ENCODE results near the gene APBA1.

APBA1 gene

DNA sequence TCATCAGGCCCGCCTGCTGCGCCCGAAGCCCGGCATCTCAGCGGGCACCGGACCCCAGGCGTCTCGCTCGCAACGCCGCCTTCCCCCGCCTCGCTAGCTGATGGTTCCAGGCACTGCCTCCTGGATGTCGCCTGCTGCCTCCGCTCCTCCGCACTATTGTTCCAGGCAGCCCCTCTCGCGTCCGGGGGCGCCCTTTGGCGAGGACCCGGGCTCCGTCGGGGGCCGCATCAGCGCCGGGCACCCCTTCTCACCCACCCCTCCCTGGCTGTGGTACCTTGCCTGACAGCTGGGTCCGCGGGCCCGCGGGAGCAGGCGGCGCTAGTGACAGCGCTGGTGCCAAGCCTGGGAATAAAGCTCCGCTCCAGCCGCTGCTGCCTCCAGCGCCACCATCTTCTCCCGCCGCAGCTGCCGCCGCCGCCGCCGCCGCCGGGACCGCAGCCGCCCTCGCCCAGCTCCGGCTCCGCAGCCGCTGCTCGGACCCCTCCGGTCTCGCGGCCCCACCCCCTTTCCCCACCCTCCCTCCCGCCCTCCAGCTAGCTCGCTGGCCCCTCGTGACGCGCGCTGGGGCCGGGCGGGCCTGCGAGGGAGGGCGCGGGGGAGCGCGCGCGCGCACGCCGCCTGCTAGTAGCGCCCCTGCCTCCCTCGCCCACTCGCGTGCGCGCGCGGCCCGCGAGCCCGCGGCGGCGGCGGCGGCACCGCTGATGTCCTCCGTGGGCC is at the start of gene APBA1:
Gene APBA1 (minus strand): TSS at position 493 of the 717 bp plus-strand sequence.
- DNase-seq (ENCODE audit: low read depth) = peak; percentile 24

DNA sequence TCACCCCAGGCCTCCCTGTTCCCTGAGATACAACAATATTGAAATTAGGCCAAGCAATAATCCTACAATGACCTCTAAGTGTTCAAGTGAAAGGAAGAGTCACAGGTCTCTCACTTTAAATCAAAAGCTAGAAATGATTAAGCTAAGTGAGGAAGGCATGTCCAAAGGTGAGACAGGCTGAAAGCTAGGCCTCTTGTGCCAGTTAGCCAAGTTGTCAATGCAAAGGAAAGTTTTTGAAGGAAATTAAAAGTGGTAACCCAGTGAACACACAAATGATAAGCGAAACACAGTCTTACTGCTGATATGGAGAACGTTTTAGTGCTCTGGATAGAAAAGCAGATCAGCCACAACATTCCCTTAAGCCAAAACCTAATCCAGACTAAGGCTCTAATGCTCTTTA is 47.8 kb upstream of the APBA1 start:
- no peak for DNase-seq (ENCODE audit: low read depth)

DNA sequence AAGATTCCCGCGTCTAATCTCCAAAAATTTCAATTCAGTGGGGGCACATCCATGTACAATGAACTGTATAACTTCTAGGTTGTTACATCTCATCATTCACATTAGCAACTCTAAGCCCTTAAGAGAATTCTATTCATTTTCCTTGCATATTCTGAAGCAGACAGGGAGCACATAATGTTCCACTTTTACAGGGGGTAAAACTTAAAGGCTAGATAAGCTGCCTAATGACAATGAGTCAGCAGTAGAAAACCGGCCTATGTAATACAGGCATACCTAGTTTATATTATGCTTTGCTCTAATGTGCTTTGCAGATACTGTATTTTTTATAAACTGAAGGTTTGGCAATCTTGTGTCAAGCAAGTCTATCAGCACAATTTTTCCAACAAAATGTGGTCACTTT is 47.2 kb upstream of the APBA1 start:
- DNase-seq (ENCODE audit: low read depth) = no peak

DNA sequence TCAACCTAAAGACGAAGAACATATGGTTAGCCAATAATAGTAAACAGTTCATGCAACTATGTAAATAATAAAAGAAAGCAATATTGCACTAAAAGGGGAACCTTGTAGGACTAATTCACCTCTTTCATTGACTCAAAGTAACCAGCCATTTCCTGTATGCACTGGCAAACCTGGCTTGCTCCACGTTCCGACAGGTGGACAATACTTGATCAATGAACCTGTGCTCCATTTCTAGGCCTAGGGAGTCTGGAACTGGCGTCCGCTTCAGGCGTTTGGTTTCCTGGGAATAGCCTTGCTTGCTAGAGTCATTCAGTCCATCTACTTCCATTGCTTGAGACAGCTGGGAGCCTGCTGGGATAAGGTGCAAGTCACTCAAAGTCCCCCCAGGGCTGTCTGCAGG is 46.0 kb upstream of the APBA1 start:
- no peak for DNase-seq (ENCODE audit: low read depth)

DNA sequence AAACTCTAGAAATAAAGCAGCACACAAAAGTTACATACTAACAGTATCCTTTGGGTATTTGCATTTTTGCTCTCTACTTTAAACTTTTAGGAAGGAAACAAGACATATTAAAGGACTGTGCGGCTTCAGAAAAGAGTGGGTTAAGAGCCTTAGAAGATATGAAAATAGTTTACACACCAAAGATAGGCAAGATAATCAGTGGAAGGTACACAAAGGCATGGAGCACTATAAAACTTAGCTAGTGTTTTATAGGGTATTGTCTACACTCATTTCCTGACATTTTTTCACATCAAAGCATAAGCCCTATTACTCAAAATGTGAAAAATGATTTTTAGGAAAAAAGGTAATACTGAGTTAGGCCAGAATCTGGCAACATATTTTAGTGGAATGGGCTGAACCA is 43.7 kb upstream of the APBA1 start:
- no peak for DNase-seq (ENCODE audit: low read depth)

DNA sequence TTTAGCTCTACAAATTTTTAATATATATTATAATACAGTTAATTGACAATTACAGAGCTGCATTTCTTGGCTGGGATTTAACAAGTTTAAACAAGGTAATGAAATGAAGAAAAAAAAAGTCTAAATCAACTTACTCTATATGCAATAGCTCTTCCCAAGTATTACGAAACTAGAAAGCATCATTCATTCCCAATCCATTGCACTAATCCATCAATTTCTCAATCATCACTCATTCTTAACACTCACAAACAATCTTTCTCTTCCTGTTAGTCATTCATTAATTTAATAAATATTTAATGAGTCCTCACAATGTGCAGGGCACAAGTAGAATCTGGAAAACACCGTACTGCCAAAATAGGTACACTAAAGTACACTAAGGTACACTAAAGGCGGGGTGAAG is 42.9 kb upstream of the APBA1 start:
- DNase-seq (ENCODE audit: low read depth) = no peak

DNA sequence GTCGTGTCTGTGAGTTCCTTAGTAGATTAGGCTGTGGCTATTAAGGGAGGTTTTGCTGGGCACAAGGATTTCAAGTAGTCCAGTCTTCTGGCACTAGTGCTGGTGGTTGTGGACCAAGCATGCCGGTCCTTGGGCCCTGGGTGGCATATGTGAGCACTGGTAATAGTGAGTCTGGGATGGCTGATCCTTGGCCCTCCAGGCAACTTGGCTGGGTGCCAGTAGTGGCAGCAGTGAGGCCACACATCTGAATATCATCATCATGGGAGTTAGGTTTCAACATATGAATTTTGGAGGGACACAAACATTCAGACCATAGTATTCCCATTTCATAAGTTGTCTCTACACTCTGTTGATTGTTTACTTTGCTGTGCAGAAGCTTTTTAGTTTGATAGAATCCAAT is 25.3 kb upstream of the APBA1 start:
- DNase-seq (ENCODE audit: low read depth) = no peak

DNA sequence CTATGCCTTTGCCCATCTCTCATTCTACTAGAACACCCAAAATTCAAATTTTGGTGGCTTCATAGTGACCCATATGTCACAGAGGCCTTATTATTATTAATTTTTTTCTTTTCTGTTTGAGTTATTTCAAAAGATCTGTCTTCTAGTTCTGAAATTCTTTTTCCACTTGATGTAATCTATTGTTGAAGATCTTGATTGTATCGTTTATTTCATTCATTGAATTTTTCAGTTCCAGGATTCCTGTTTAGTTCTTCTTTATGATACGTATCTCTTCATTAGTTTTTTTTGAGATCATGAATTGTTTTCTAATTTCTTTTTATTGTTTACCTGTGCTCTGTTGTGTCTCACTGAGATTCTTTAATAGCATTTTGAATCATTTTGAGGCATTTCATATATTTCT is 24.6 kb upstream of the APBA1 start:
- no peak for DNase-seq (ENCODE audit: low read depth)

DNA sequence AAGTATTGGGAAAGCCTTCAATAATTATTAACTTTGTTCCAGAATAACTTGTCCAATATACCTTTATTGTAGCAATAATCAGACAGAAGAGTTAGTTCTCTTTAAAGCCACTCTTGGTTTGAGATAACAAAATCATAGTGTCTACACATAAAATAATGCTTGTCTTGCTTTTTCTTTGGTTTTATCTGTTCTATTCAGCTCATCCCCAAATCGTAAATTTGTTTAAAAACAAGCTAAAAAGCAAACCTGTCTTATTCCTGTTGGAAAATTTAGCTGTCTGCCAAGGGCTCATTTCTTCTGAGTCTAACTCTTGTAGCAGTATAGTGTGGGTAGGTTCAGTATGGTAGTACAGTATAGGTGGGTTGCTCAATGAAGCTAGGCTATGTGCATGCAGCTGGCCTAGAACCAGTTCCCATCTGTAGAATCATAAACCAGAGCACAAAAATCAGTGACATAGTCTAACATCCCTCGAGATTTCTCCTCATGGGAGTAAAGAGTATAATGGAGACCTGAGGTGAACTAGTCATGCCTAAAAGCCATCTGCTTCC is 17.9 kb upstream of the APBA1 start:
- DNase-seq (ENCODE audit: low read depth) = no peak

DNA sequence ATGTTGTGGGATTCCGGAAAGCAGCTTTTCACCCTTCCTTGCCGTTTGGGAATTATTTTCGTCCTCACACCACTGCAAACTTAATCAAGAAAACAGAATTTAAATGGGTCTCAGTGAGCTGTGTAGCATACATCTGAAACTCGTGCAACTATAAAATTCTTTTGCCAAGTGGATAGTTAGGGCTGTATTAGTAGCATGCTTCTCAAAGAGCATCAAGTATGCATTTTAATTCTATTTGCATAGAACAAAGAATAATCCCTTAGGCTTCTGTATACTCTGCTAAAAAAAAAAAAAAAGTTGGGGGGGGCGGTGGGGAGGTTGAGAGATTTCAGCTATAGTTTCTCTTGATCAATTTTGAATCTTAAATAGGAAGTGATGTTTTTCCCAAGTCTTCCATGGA is 11.8 kb upstream of the APBA1 start:
- no peak for DNase-seq (ENCODE audit: low read depth)

DNA sequence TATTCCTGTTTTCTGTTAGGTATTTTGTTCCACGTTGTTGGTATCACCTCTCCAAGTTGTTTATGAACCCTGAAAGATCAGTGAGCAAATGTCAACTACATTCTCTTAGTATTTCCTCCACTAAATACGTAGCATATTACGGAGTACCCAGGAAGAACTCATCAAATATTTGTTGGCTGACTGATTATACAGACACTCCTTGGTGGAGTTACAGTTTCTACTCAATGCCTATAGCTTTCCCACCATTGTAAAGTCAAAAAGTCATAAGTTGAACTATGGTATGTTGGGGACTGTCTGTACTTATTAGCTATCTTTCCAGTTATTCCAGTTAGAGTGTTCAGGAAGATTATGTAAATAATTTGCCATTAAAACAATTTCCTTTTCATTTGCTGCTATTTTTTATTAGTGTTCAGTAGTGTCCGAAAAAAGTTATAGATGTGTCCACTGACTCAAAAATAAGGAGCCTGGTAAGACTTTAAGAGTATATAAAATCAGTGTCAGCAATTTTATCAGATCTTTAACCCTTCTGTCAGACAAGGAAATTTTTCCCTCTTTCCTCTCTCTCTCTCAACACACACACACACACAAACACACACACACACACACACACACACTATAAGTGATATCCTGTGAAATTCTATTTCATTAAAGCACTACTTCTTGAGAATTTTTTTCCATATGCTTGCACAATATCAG is 6.8 kb upstream of the APBA1 start:
- no peak for DNase-seq (ENCODE audit: low read depth)

DNA sequence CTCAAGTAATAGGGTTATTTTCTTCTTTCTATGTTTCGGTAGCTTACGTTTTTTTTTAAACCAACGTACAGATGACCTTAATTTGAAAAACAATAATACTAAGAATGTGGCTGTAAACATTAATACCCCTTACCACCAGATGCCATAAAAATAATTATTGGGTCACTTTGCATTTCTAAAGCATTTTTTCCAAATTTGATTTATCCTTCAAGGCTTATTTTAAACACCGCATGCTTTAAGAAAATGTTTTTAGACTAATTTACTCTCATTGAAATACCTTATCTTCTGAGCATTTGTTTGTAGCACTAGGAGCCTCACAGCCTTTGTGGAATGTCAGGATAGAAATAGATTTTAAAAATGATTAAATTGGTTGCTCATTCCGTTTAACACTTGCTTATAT is 5.8 kb upstream of the APBA1 start:
- no peak for DNase-seq (ENCODE audit: low read depth)

DNA sequence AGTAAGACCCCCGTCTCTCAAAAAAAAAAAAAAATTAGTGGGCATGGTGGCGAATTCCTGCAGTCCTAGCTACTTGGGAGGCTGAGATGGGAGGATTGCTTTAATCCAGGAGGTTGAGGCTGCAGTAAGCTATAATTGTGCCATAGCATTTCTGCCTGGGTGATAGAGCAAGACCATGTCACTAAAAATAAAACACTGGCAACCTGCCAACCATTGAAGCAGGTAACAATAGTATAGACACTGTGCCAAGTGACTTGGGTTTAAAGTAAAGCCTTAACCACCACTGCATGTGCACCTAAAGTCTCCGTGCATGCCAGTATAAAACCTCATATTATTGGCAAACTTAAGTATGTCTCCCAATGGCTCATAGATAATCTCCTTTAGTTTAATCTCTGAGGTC is 3.4 kb upstream of the APBA1 start:
- DNase-seq (ENCODE audit: low read depth) = no peak

DNA sequence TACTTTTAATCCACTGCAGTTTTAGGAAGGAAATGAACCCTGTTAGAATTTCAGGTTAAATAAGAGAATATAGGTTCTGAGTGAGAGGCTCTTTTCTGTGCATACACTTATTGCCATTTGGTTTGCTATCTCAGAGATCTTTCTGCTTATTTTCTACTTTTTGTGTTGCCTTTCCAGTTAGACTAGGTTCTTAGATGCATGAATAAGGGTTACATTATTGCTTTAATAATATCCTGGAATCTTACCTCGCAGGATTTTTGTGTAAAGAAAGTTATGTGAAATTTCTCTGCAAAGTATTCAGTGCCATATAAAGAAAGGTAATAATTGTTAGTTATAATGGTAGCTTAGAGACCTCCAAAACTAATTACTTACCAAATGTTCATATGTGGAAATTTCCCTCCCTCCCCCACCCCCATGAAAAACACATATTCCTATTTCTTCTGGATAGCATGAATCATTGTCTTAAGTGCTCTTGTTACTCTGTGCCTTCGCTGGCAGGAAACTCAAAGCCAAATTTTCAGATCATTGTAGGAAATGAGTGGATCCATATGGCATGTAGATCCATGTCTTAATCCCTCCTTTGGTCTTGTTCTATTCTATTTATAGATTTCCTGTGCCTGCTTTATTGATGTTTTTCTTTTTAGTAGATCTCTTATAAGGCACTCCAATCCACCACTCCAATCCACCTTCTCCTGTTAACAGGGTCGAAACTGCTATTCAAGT is 2.7 kb upstream of the APBA1 start:
- no peak for DNase-seq (ENCODE audit: low read depth)

DNA sequence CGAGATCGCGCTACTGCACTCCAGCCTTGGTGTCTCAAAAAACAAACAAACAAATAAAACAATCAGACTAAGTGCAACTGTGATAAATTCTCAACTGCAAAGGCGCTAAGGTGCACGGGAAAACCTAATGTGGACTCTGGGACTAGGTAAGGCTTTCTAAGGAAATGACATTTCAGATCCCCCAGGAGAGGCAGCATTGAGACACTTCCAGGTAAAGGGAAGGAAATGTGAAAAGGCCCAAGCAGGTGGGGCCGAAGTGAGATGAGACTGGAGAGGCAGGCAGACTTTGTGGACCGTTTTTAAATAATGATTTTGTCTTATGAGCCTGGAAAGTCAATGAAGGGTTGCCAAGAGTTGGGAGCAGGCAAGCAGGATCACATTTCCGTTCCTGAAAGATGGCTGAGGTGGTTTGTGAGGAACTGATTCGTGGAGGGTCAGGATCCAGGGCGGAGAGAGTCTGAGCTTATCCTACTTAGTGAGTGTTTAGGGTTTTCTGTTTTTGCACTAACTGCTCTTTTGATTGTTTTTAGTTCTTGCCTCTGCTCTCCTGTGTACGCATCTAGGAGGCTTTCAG is 2.0 kb upstream of the APBA1 start:
- no peak for DNase-seq (ENCODE audit: low read depth)

DNA sequence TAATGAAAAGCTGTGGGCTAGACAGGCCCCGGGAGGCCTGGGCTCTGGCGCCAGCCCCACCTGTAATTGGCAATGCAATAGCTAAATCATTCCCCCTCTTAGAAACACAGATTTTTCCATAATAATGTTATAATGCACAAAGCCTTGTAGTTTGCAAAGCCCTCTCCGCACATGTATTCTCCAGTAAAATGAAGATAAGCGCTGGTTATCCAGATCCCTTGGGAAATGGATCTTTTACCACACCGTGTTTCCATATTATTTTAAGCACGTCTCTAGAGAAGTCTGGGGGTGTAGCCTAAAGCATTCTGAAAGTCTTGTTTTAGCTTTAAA is 1.1 kb upstream of the APBA1 start:
- no peak for DNase-seq (ENCODE audit: low read depth)

DNA sequence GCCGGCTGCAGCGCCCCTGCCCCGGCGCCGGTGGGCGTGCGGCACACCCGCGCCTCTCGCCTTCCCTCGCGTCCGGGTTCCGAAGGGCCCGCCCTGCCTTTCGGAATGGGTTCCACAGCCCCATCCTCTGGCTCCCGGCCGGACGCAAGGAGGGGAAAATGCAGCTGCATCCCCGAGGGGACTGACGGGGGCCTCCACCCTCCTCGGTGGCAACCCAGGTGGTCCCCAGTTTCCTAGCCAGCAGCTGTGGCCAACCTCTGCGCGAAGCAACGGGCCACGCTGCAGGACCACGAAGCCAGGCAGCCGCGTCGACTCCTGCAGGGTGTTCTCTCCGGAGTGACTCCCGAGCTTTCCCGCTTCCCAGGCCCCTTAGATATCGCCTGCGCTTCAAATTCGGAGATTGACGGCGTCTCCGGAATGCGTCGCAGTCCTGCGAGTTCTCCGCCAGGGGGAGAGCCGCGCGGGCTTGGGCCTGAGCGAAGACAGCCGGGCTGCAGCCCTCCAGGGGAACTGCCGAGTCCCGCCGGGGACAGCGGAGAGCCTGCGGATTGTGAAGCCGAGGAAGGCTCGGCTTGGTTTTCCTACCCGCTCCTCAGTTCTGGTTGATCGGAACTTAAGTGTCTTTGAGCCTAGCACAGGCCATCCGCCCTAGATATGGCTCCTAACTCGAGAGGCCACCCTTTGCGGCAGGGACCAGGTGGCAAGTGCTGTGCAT is 582 bp upstream of the APBA1 start:
- peak; percentile 62 for DNase-seq (ENCODE audit: low read depth)

DNA sequence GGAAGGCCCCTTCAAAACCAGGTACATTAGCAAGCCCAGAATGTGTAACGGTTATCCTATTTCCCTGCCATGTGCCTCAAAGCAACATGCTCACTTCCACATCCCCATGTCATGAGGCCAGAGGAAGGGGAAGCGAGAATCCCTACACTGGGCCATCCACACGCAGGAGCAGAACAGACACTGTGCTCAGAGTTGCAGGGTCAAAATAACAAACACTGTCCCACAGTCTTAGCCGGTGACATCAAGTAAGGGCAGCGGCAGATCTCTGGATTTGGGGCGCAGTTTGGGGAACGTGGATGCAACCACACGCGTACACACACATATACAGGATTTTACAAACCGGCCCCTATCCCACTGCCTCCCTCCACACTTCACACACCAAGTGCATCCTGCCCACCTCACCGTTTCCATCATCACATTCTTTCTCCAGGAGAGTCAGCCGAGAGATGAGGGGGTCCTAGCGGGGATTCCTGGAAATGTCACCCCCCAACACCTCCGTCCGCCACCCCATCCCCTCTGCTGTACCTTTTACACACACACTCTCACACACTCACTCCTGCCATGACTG is 776 bp downstream of the APBA1 start:
- no peak for DNase-seq (ENCODE audit: low read depth)

DNA sequence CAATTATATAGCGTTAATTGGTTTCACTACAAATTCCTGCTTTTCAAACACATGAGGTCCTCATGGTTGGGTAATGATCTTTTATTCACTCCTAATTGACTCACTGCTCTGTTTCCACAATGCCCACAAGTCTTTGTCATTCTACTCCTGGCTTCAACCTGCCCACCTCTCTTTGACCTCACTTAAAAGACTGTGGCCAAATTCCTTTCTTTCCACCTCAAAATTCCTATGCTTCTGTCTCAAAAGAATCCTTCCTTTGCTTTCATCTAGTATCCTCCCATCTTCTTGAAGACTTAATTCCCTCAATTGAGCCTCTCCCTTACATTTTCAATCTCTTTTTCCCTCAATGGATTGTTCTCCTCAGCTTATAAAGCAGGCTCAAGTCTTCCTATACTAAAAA is 4.9 kb downstream of the APBA1 start:
- no peak for DNase-seq (ENCODE audit: low read depth)

DNA sequence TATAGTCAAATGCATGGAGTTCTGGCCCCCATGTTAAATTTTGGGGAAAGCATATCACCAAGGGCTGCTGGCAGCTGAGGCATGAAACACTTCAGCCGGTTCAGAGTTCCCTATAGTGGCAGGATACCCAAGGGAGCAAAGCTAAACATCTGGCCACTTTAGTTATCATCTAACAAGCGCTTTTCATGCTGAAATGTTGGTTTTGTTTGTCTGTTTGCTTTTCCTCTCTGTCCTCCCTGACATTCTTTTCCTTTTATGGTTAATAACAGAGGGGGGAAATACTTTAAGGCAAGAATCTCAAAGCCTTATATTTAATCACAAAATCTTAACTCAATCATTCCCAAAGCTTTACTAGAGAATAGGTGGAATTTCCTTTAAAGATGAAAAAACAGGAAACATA is 11.9 kb downstream of the APBA1 start:
- no peak for DNase-seq (ENCODE audit: low read depth)

DNA sequence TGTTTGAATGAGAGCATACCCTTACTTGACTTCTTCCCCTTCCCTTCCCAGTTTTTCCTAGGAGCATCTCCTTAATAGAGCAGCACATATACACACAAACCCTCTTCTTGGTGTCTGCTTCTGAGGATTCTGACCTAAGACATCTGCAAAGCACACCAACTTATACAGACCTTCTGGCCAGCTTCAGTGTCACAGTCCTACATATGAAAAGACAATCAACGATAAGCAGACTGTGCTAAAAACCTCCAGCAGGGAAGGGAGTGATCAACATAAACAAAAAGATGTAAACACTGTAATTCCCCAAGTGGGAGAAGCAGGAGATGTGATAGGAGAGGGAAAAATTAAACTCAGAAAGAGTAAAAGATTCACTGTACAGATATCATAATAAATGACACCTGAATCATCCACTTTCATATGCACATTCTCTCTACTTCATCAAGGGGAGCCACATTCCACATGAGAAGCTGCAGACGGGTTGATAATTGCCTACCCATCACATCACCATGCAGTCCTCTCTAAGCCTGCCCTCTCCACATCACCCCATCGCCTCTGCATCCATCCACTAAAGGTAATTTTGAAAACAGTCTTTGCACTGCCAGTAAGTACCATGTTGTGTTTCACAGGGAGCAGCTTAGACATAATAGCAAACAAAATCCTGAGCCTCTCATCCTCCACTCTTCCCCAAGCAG is 13.0 kb downstream of the APBA1 start:
- DNase-seq (ENCODE audit: low read depth) = no peak
